EL (cell line): ENCODE measurements around the gene PRR33.

Experiments used
- DNase-seq: peaks from one replicate; pipeline ENCODE4 v3.0.0-alpha.2; 2016

Gene PRR33

GRCh38 chr11:1861435-1862411 is 30.0 kb downstream of the PRR33 start:
- no peak for DNase-seq

GRCh38 chr11:1860108-1860507 is 31.6 kb downstream of the PRR33 start:
- DNase-seq, result no peak

- no peak for DNase-seq
Measured at GRCh38 chr11:1859004-1859403, 32.7 kb downstream of the PRR33 start.

- DNase-seq, result no peak
Measured at GRCh38 chr11:1858576-1858975, 33.1 kb downstream of the PRR33 start.

GRCh38 chr11:1858154-1858553 is 33.5 kb downstream of the PRR33 start:
- no peak for DNase-seq

GRCh38 chr11:1857064-1857463 is 34.6 kb downstream of the PRR33 start:
- DNase-seq, result no peak

- no peak for DNase-seq
Measured at GRCh38 chr11:1856306-1857005, 35.2 kb downstream of the PRR33 start.

GRCh38 chr11:1855886-1856265 is 35.8 kb downstream of the PRR33 start:
- no peak for DNase-seq

- DNase-seq, result no peak
Measured at GRCh38 chr11:1854949-1855885, 36.5 kb downstream of the PRR33 start.

GRCh38 chr11:1854132-1854948 is 37.4 kb downstream of the PRR33 start:
- DNase-seq, result no peak

- no peak for DNase-seq
Measured at GRCh38 chr11:1853376-1854131, 38.1 kb downstream of the PRR33 start.

GRCh38 chr11:1852877-1853276 is 38.8 kb downstream of the PRR33 start, which contains the start of gene LSP1:
TSS of gene LSP1 (plus strand) at chr11:1853084. CDS start at chr11:1853145, 61 bp downstream.
- DNase-seq, result no peak

GRCh38 chr11:1852271-1852876 is 39.3 kb downstream of the PRR33 start:
- DNase-seq, result no peak

- no peak for DNase-seq
Measured at GRCh38 chr11:1851468-1852180, 40.1 kb downstream of the PRR33 start.

GRCh38 chr11:1848640-1849430 is 42.9 kb downstream of the PRR33 start:
- no peak for DNase-seq

GRCh38 chr11:1847926-1848639 is 43.6 kb downstream of the PRR33 start:
- no peak for DNase-seq

GRCh38 chr11:1847006-1847735 is 44.5 kb downstream of the PRR33 start:
- no peak for DNase-seq

- DNase-seq, result no peak
Measured at GRCh38 chr11:1846453-1846932, 45.2 kb downstream of the PRR33 start.
